ENCODE data around the gene RNU5B-1. TPM values are rescaled to one million over a fixed set of nuclear protein-coding genes. Genes with fewer than 3 reads are reported as not detected.

Gene RNU5B-1
- not detected in 2 replicates for total RNA-seq (ENCODE audit: low replicate concordance)

- peak; percentile 97 for TF ChIP-seq CTCF (IDR thresholded peaks at IDR 0.05; ENCODE audit: insufficient read depth, low read length)
- H3K4me3 ChIP-seq (ENCODE audit: low read depth, low read length): peak within 1 kb of the TSS; percentile 58
- peak; percentile 98 for DNase-seq (ENCODE audit: low read depth)
These were observed at the start of gene RNU5B-1 for GRCh38 chr15:65304381-65305149. RNU5B-1 (plus strand) TSS chr15:65304677.

- no peak overlapping the region for H3K4me3 ChIP-seq (ENCODE audit: low read depth, low read length)
- no peak for DNase-seq (ENCODE audit: low read depth)
- TF ChIP-seq CTCF (IDR thresholded peaks at IDR 0.05; ENCODE audit: insufficient read depth, low read length): no peak
These were observed 49.7 kb upstream of the RNU5B-1 start for GRCh38 chr15:65254758-65255157.

GRCh38 chr15:65255486-65256140 is 48.9 kb upstream of the RNU5B-1 start:
- no peak overlapping the region for H3K4me3 ChIP-seq (ENCODE audit: low read depth, low read length)
- TF ChIP-seq CTCF (IDR thresholded peaks at IDR 0.05; ENCODE audit: insufficient read depth, low read length): no peak
- no peak for DNase-seq (ENCODE audit: low read depth)

GRCh38 chr15:65258375-65259262 is 45.9 kb upstream of the RNU5B-1 start:
- DNase-seq (ENCODE audit: low read depth): peak; percentile 19
- H3K4me3 ChIP-seq (ENCODE audit: low read depth, low read length): no peak overlapping the region
- no peak for TF ChIP-seq CTCF (IDR thresholded peaks at IDR 0.05; ENCODE audit: insufficient read depth, low read length)

GRCh38 chr15:65259367-65259797 is 45.1 kb upstream of the RNU5B-1 start:
- no peak for TF ChIP-seq CTCF (IDR thresholded peaks at IDR 0.05; ENCODE audit: insufficient read depth, low read length)
- no peak overlapping the region for H3K4me3 ChIP-seq (ENCODE audit: low read depth, low read length)
- DNase-seq (ENCODE audit: low read depth): peak; percentile 27

- no peak for DNase-seq (ENCODE audit: low read depth)
- H3K4me3 ChIP-seq (ENCODE audit: low read depth, low read length): no peak overlapping the region
- no peak for TF ChIP-seq CTCF (IDR thresholded peaks at IDR 0.05; ENCODE audit: insufficient read depth, low read length)
These were observed 43.5 kb upstream of the RNU5B-1 start for GRCh38 chr15:65260968-65261367.
